Stimulated activated CD4-positive, alpha-beta T cell treated with anti-CD3 and anti-CD28 coated beads, Interleukin-4, amount 100 ng/mL, for 4 hours (primary cell): ENCODE data around the gene ZNF804B.

Source experiments
- DNase-seq, 2 experiments: peaks; one replicate each; pipeline ENCODE4 v3.0.0-alpha.2; 2020

ZNF804B gene

GRCh38 chr7:89001306-89001705, 241.8 kb downstream of the ZNF804B start:
- DNase-seq, result no peak

DNA sequence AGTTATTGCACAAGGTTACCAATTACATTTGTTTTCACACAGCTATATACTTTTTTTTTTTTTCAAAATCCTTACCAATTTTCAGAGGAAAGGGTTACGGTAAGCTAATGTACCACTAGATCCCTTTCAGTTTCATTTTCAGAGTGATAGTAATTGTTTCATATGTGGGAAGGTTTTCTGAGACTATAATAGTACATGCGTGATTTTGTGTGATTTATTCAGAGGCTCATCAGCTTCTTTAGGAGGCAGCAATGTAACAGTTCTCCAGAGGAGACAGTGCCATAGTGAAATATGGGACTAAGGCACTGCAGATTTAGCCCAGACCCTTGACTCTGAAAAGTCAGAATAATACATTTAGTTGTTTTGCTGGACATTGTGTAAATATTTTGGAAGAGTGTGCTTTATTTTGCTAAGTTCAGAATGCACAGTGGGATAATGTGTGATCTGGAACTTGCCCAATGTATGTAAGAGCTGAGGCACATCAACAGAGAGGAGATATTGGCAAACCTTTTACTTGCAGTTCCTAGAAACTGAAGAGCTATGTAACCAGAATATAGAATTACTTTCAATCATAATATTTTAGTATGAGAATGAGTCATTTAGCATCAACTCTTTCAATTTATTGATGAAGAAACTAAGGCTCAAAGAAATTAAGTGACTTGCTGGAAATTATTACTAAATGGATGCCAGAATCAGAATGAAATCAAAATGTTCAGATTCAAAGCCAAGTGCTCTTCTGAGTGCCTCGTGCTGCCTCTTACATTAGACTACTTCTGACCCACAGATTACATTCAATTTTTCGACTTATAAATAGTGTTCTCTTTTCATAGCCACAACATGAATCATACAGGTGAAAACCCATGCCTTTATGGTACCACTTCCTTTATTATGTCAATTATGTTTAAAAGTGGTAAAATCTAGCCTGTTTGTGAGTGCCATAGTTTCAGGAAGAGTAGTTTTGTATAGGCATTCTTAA, 243.8 kb downstream of the ZNF804B start:
- no peak for DNase-seq

DNA sequence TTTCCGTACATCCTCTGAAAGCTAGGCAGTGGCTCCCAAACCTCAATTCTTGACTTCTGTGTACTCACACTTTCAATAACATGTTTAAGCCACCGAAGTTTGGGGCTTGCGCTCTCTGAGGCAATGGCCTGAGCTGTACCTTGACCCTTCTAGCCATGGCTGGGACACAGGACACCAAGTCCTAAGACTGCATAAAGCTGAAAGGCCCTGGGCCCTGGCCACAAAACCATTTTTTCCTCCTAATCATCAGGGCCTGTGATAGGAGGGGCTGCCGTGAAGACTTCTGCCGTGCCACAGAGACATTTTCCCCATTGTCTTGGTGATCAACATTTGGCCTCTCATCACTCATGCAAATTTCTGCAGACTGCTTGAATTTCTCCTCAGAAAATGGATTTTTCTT, 252.5 kb downstream of the ZNF804B start:
- DNase-seq, result no peak

GRCh38 chr7:89017695-89018094, 258.2 kb downstream of the ZNF804B start:
- DNase-seq, result no peak

- DNase-seq, result no peak
Observed at GRCh38 chr7:89021741-89022140, 262.2 kb downstream of the ZNF804B start.

DNA sequence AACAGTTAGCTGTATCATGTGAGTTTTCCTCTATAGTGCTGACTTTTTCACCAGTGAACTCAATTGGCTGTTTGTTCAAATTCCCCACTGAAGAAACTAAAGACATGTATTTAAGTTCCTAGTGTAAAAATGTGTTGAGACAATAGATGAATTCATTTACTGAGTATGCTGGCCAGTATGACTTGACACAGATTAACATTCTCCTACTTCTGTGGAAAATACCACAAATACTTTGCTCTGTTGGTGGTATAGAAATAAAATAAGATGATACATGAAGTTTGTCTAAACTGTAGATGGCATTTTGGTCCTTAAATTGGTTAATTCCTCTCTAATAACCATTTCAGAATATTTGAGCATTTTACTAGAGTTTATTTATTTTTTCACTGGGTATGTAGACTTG, 263.7 kb downstream of the ZNF804B start:
- DNase-seq, result no peak

DNA sequence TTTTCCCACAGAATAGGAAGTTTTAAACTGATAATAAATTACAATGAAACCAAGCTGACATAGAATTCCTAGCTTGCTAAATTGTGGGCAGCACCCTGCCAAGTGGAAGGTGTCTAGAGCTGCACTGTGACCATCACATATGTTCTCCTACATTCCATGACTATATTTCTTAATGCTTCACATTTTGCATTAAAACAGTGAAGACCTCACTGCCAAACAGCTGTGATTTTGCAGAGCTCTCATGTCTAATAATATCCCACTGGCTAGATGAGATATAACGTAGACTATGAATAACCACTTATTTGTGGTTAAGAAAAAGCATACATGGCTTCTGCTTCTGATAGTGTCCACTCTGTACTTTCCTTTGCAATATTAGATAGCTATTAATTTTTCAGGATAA, 264.4 kb downstream of the ZNF804B start:
- no peak for DNase-seq

GRCh38 chr7:89027781-89028180, 268.3 kb downstream of the ZNF804B start:
- DNase-seq, result no peak

GRCh38 chr7:89028319-89028718, 268.8 kb downstream of the ZNF804B start:
- DNase-seq, result no peak

DNA sequence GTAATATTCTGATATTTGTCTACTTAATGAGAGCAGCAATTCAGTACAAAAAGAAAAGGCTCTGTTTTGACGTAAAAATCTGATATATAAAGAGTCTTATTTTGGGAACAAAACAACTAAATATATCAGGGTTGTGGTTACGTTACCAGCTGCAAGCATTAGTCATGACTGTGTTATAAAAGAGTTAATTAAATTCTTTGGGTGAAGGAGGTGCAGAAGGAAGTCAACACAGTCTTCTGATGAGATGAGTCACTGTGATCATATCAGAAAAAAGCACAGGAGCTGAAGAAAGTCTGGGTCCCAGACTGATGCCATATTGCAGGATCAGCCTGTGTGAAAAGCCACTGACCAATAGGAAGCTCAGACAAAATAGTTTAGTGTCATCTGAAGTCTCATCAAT, 270.4 kb downstream of the ZNF804B start:
- no peak for DNase-seq

GRCh38 chr7:89041240-89041639, 281.7 kb downstream of the ZNF804B start:
- DNase-seq, result no peak

DNA sequence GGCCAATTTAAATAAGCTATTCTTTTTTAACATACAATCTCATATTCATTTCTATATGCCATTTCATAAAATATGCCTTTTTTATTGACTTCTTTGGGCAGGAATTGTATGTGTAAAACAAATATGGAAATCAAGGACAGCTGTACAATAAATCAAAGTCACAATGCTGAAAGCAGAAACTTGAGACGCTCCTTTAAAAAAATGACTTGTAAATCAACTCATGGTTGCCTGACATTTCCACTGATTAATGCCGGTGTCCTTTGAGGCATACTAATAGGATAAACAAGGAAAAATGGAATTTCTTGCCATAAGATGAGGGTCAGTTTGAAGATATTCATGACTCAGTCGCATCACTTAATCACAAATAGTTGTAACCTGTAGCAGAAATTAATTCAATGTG, 283.4 kb downstream of the ZNF804B start:
- no peak for DNase-seq

DNA sequence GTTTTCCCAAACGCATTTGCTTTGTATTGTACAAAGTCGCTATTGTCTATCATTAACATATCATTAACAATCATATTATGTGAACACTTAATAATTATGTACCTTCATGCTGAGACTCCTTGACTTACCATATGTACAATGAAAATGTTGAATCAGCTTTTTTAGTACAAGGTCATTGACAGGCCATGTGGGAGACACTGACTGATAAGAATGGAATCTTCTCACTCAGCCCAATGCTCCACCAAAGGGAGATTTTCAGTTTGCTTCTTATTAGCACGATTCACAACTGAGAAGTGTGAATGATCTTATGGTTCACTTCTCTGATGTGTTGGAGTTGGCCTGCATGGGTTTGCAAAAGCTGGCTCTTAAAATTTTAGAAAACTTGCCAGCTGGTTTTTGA, 289.5 kb downstream of the ZNF804B start:
- no peak for DNase-seq

- no peak for DNase-seq
Observed at GRCh38 chr7:89053130-89053529, 293.6 kb downstream of the ZNF804B start.

DNA sequence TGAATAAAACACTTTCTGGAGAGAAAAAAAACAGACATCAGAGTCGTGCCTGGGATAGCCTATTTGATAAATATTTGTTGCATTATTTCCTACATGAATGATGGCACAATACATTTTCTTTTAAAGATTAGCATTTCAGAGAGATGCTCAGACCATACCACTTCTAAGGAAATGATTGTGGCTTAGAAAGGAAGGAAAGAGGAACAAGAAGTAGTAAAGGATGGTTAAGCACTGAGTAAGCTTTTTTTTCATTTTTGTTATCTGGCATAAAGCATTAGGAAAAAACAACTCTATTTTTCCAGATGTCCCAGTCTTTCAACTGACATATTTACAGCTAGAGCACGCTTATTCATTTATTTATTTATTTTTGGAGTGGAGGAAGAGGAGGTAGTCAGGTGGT, 294.9 kb downstream of the ZNF804B start:
- DNase-seq, result no peak

DNA sequence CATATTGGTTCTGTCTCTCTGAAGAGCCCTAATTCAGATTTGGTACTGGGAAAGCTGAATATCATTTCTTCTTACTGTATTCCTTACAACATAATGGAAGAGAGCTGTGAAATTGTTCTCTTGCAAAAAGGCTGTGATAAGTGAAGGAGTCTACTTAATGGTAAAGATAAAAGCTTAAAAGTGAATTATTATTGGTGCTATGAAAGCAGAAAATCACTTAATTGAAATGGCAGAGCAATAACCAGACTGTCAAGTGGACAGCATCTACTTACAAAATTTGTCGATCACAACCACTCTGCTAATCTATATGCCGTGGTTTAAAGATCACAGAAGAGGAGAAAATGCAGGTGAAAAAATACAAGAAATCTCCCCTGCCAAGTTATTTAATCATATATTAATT, 300.7 kb downstream of the ZNF804B start:
- DNase-seq, result no peak

- no peak for DNase-seq
Observed at GRCh38 chr7:89064831-89065230, 305.3 kb downstream of the ZNF804B start.

GRCh38 chr7:89067048-89067447, 307.5 kb downstream of the ZNF804B start:
- DNase-seq, result no peak

DNA sequence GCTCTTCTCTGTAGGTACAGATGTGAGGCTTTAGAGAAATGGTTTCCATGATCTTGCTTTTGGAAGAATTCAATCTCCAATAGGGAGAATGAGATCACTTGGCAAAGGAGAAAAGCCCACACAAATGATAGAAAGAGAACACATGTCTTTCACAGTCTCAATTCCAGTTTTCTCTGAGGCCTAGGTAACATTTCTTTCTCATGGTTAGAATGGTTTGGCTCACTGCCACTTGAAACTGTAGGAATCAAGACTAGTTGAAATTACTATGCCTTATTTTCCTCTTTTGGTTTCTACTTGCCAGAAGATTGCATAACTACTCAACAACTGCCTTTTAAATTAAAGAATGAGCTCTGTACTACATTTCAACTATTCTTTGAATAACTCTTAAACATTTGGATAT, 312.6 kb downstream of the ZNF804B start:
- no peak for DNase-seq

- DNase-seq, result no peak
Observed at GRCh38 chr7:89073776-89074175, 314.3 kb downstream of the ZNF804B start.

DNA sequence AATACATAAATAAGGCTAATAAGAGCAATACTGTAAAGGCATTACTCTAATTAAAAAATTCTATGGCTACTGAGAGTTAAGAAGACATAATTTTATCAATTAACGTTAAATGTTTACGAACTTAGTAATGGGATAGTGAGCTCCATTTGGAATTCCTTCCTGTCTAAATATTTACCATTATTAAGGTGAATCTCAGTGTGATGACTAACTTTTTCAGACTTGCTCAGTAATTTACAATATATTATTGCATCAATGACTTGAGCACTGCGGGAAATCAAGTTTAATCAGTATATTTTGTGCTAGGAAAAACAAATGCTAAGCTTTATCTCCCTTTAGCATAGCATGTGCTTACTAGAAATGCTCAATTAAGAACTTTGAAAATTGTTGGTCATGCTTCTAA, 318.5 kb downstream of the ZNF804B start:
- no peak for DNase-seq

DNA sequence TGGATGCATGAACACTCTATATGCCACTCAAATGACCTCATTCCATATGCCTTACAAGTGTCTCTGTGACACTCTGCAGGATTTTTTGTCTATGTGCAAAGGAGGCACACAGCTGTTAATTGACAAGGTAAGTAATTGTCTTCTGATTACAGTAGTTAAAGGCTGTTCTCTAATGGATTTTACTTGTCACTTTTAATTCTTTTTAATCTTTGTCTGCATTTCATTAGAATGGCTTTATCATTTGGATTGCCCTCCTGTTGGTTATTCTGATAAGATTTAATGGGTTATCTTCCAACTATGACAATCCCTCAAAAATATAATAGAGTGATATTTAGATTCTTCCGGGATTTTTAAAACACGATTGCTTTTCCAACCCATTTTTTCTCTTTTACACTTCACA, 326.1 kb downstream of the ZNF804B start:
- DNase-seq, result no peak

GRCh38 chr7:89091550-89091949, 332.1 kb downstream of the ZNF804B start:
- DNase-seq, result no peak

- DNase-seq, result no peak
Observed at GRCh38 chr7:89094269-89094668, 334.8 kb downstream of the ZNF804B start.

DNA sequence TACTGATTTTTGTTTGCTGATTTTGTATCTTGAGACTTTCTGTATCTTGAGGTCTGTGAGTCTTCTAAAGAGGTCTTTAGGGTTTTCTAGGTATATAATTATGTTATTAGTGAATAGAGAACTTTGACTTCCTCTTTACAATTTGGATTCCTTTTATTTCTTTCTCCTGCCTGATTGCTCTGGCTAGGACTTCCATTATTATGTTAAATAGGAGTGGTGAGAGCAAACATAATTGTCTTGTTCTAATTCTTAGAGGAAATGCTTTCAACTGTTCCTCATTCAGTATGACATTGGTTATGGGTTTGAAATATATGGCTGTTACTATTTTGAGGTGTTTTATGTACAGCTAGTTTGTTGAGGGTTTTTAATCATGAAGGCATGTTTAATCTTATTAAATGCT, 344.1 kb downstream of the ZNF804B start:
- no peak for DNase-seq
